GM21526 (cell line): ENCODE results near the gene PRELID3B.
A peak's percentile ranks its signal among the peaks of the same experiment; 100 is the strongest.

Source experiments
- ATAC-seq: cut with Tn5 transposase; IDR thresholded peaks from one replicate; pipeline ENCODE4 v1.9.1; 2021; ENCODE audit warnings: moderate library complexity; ENCODE audit not compliant: unreplicated experiment, low FRiP score

PRELID3B gene

GRCh38 chr20:59042151-59042795, at the start of gene PRELID3B:
PRELID3B (minus strand) TSS chr20:59042786; CDS start chr20:59042730, 56 bp downstream.
- peak; percentile 31 for ATAC-seq

DNA sequence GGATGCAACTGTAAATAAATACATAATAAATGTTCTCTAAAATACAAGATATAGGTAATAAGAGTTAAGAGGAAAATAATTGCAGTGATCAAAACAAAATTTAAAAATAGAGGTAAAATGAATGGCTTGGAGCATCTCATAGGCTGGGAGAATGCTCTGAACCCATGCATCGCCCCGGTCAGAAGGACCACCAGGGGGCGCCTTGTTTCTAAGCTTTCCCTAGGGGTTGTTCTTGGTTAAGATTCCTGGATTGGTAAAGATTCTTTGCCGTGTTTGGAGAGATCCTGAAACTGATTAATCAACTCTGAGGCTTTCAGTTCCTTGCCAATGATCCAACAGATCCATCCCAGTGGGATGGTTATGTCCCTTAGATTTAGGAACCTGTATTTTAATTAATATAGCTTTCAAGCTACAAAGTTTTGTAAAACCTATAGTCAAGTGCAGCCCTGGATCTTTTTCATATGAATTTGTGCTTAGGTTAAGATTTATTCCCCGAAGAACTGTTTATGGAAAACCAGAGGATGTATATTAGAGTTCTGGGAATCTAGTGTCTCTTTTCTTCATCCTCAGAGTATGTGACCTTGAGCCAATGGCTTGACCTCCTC, 45.3 kb upstream of the PRELID3B start:
- no peak for ATAC-seq

DNA sequence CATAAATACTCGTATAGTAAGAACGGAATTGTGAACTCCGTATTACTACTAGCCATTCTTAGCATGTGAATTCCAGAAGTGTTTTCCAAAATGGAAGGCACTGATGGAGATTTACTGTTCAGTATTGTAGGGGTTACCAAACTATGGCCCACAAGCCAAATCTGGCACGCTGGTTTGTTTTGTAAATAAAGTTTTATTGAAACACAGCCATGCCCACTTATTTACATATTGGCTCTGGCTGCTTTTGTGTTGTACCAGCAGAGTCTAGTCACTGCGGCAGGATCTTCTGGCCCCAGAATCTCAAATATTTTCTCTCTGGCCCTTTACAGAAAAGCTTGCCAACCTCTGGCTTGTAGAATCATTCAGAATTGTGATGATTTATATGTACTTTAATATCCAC, 44.3 kb upstream of the PRELID3B start:
- ATAC-seq = no peak

- no peak for ATAC-seq
These were observed 41.7 kb upstream of the PRELID3B start for GRCh38 chr20:59084041-59084850.

DNA sequence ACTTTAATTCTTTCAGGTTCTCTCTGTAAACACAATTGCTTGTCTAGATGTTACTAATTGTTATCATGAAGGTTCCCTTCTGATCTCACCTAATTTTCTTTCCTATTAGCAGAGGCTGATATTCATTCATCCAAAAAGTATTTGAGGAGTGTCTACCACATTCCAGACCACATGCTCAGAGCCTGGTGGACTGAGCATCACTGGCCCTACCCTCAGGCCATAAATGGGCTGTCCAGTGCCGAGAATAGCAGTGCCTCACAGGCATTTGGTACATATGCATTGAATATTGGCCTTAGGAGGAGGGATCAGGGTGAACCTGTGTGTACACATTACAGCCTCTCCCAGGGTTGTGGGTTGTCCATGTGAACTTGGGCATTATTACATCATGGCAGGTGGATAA, 40.4 kb upstream of the PRELID3B start:
- no peak for ATAC-seq

DNA sequence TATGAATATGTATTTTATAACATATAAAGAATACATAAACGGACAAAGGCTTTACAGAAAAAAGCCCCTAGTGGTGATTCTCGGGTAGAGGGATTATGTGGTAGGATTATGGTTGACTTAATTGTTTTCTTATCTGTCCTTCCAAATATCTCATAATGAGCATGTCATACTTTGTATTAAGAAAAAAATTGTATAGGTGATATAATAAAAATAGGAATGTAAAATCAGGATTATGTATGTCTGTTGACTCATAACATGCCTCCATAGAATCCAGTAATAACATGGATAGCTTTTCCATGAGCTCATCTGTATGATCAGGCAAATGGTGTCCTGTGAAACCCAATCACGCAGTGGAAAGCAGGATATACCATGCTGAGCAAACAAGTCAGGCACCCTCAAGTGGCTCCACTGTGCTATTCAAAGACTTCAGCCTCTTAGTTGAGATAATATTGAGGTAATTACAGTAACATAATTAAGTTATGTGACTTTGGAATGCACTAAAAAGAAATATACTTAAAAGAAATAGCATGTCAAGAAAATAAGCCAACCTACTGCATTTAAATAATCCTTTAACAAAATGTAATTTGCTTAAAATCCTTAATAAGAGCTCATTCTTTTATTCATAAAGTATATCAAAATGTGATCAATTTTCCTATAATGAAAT, 39.6 kb upstream of the PRELID3B start:
- no peak for ATAC-seq

DNA sequence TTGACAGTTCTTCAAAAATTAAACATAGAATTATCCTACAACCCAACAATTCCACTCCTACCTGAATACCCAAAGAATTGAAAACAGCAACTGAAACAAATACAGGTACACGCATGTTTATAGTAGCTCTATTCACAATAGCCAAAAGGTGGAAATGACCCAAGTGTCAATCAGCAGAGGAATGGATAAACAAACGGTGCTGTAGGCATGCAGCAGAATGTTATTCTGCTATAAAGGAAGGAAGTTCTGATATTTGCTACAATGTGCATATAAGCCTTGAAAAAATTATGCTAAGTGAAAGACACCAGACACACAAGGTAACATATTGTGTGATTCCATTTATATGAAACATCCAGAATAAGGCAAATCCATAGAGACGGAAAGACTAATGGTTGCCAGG, 38.5 kb upstream of the PRELID3B start:
- ATAC-seq = no peak

DNA sequence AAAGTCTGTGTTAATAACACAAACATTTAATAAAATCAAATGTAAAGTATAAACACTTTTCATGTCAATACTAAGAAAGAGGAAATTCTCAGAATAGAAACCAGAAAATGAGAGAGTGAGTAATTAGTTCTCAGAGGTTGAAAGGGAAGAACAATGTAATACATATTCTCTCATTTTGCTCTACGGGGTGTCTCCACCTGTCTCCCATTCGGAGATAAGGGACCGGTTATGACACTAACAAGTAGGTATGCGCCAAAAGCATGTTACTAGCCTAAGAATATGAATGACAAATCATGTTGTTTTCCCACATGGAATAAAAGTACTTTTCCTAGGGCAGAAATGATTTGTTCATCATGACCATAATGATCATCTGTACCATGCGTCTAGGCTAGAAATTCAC, 35.6 kb upstream of the PRELID3B start:
- no peak for ATAC-seq

GRCh38 chr20:59077705-59078104, 35.1 kb upstream of the PRELID3B start:
- no peak for ATAC-seq

DNA sequence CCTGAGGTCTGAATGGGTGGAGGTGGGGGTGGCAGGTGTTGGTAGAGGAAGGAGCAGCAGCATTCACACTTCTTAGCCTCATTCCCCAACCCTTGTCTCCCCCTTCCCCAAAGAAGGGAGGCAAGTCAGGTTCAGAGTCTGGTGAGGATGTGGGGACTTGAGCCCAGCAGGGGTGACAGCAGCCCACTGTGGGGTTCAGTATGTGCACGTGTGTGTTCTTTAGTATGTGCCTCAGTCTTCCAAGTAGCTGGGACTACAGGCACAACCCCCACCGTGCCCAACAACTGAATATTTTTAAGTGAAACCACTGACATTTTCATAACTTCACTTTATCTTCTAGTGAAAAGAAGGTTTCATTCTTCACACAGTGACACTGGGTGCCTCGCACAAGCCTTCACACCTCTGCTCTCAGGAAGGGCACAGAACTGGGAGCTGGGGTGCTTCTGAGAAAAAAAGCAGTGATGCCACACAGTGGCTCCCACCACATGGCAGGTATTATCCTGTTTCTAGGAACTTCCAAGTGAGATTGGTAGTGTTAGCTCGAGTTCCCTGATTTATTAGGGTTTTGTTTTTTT, 33.4 kb upstream of the PRELID3B start:
- no peak for ATAC-seq

GRCh38 chr20:59074456-59074855, 31.9 kb upstream of the PRELID3B start:
- ATAC-seq = no peak

GRCh38 chr20:59073582-59073981, 31.0 kb upstream of the PRELID3B start:
- no peak for ATAC-seq

GRCh38 chr20:59071216-59071615, 28.6 kb upstream of the PRELID3B start:
- no peak for ATAC-seq

DNA sequence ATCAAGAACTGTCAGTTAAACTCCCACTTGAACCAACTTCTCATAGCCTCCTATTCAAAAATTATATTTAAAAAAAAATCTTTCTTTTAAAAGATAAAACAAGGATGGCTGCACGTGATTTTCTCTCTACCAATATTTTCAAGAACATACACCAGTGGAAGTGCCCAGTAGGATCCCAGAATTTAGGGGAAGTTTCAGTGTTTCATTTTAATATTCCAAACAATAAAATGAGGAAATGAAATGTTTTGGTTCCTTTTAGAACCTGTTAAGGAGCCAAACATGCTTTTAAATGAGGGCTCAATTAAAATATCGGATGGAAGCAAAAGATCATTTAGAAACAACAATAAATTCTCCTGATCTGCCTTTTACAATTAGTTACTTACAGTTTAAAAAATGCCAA, 26.4 kb upstream of the PRELID3B start:
- no peak for ATAC-seq

DNA sequence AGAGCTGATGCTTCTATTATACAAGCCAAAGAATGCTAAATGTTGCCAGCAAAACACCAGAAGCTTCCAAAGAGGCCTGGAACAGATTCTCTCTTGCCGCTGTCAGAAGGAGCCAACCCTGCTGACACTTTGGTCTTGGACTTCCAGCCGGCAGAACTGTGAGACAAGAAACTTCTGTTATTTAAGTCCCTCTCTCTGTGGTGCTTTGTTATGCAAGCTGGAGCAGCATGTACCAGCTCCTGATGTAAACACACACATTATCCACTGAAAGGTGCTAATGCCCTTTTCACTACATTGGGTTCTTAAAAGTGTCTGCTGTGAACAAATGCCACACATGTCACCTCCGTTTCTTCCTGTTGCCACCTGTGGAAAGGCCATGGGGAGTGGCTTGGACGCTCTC, 25.9 kb upstream of the PRELID3B start:
- no peak for ATAC-seq

- no peak for ATAC-seq
These were observed 21.7 kb upstream of the PRELID3B start for GRCh38 chr20:59064214-59064722.

DNA sequence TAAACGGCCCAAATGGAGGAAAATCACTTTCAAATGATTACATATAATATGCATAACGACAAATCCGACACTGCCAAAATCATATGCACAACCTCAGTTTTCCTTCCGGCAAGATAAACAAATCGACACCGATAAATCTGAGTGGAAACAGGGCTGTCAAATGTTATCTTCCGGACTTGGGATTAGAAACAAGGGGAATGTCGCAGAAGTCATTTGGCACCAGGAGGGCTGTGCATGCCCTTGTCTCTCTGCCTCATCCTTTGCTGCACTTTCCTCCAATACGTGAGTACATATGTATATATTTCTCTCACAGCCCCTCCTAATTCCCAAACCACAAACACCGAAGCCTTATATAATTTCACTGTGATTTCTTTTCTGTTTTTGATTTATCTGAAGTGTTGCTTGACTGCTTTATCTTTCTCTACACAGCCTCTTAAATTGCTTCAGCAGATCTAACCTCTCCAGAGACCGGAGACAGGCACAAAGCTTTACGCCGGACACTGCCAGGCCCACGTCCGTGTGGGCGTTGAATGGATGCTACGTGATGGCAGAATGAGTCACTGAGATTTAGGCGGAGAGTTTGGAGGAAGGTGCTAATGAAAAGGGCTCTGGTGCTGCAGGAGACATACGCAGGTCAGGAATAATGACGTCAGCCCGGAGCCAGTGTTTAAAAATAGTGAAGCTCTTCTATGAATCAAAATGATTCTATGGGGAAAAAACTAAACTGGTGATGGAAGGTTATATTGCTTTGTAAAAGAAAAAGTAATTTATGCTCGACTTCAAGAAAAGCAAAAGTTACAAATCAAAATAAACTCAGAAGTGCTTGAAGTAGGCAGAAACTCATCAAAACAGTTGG, 21.0 kb upstream of the PRELID3B start:
- no peak for ATAC-seq

GRCh38 chr20:59062081-59062480, 19.5 kb upstream of the PRELID3B start:
- no peak for ATAC-seq

DNA sequence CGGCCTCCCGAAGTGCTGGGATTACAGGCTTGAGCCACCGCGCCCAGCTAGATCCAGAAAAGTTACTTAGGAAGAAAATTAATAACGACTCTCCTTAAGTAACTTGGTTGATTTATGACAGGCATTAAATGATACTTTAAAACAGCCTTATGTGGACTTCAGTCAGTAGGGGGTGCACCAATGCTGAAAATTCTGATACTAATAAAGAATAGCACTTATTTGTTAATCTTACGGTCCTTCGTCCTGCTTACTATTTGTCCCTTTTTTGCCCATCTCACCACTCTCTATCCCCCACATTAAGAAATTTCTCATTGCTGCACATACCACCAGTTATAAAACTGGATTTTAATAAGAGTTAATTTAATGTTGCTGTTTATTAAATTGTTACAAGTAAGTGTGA, 12.7 kb upstream of the PRELID3B start:
- no peak for ATAC-seq
